NOMO-1 treated with DMSO at 0.1 percent for 48 hours (cell line): Measurements from ENCODE around the gene SLC22A3.

Experiments
- DNase-seq: peaks from one replicate; lab custom pipeline; 2025; ENCODE audit not compliant: unreplicated experiment; lab: John Stamatoyannopoulos, UW

The SLC22A3 gene

DNA sequence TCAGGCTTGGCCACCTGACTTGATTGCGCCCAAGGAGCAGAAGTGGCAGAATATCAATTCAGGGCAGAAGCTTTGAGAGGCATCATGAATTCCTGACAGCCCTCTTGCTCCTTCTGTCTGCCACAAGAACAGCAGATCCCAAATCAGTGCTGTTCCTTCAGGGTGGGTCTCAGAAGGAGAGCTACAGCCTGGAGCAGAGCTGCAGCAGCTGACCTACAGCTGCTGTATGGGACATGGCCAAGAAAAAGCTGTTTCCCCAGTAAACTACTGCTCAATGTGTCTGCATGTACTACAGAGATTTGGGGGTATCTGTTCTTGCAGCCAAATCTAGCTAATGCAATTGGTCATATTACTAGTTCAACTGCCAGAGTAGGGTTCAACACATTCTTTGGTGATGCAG lies 69.0 kb downstream of the SLC22A3 start:
- DNase-seq, result no peak

- DNase-seq, result no peak
Observed at GRCh38 chr6:160417550-160417949, 69.4 kb downstream of the SLC22A3 start.

- DNase-seq, result no peak
Observed at GRCh38 chr6:160418370-160418769, 70.2 kb downstream of the SLC22A3 start.

DNA sequence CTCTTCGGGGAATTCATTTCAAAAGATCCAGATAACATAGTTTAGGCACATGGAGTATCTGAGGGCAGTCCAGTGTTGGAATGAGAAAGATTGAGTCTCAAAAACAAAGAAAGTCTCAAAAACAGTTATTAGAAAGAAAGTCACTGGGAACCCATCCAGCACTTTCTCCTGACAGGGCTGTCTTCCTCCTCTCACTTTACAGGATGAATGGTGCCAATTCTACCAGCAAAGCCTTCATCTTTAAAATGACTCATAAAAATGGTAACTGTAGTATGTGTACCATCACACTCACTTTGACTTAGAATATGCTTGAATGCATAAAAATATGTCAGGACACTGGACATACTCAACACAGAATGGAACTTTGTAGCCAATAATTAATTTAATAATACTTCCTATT lies 71.3 kb downstream of the SLC22A3 start:
- no peak for DNase-seq

GRCh38 chr6:160420253-160420968 lies 72.2 kb downstream of the SLC22A3 start:
- DNase-seq, result no peak

GRCh38 chr6:160420969-160421556 lies 72.9 kb downstream of the SLC22A3 start:
- no peak for DNase-seq

DNA sequence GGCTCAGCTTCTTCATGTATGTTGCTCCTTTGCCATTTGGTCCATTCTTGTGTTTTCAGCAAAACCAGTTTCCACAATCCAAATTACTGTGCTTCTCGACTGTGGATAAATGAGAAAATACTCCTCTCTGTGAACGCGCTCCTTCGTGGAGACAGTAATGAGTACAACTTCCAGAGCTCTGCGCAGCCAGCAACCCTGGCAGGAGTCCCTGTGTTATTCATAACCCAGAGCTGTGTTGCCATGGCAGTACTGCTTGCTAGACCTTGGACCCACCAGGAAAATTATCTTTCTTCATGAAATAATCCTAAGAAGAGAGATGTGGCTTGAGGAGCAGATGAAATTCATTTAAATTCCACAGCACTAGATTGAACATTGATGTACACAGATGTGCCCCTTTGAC lies 73.7 kb downstream of the SLC22A3 start:
- no peak for DNase-seq

DNA sequence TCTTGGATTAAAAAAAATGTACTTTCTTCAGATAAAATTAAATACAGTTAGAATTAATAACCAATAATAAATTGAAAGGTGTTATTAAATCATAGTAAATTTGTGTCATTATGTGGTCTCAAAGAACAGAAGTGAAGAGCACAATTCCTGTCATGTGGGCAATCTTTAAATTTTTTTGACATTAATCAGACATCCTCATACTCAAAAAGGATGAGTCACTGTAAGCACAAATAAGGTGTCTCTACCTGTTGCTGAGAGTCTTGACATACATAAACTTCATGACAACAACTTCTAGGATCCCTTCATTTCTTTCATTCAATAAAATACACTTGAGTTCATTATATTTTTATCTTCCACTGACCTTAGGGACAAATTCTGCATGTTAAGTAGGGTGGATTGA lies 76.1 kb downstream of the SLC22A3 start:
- no peak for DNase-seq

DNA sequence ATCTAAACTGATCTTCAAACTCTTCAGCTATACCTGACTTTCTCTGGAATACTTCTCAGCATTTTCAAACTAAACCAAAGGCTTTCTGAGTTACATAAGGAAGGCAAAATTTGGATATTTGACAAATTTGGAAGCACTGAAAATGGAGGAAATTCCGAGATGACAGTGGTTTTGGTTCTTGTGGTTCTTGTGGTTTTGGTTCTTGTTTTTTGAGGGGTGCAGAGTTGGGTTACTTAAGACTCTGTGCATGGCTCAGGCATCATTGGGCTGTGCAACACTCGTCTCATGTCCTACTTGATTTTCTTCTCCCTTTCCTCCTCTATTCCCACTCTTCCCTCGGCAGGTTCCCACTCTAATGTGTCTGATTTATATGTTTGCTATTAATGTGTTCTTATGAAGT lies 78.0 kb downstream of the SLC22A3 start:
- no peak for DNase-seq

DNA sequence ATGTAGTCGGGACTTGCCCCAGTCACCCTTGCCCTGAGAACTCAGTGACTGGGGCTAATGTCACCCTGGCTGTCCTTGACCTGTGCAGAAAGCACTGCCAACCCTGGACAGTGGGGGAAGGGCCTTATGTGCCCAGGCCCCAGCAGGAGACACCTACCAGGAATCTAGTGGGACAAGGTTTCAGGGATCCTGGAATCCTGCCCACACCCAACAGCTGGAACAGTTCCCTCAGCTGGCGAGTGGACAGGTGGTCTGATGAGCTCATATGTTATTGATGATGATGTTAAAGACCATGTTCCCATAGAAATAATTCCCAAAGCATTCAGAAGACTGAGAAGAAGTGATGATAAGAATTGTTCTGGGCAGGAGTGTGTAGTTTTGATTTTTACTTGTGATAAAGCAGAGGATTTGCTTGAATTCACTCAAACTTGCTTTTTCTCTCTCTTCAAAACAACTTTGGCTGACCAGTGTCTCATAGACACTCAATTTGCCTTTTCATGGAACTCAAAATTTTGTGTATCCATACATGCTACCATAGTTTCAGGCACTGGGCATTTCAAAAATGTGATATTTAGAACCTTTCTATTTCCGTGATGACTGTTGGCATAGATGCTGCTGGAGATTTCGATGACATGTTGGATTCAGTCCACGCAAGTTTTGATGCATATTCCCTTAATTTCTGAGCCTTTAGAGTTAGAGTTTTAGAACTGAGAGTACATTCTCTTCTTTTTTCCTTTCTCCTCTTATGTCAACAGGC lies 79.3 kb downstream of the SLC22A3 start:
- DNase-seq, result no peak

DNA sequence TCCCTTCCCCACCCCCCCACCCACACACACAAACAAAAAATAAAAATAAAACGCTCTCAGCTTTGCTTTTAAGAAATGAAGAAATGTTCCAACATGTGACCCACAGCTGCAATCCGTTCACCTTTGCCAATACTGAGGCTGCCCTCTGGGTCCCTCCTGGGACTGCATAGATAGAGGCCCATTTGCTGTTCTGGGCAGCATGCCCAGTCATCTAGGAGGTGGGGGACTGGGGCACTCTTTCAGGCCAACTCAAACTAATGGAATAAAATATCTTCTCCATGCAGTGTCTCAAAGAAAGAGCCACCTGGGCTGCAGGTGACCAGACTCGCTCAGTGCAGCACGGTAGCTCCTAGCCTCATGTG lies 79.9 kb downstream of the SLC22A3 start:
- no peak for DNase-seq

- DNase-seq, result no peak
Observed at GRCh38 chr6:160428818-160429619, 80.8 kb downstream of the SLC22A3 start.

DNA sequence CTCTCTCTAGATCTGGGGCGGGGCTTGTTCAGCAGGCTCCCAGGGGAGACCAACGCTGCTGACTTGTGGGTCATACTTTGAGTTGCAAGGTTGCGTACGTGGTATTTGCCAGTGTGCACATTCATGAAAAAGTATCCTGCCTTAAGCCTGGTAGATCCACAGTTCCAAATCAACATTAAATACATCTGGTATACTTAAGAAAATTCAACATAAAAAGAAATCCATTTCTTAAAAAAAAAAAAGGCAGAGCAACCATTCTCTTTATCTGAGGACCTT lies 81.4 kb downstream of the SLC22A3 start:
- DNase-seq, result no peak

DNA sequence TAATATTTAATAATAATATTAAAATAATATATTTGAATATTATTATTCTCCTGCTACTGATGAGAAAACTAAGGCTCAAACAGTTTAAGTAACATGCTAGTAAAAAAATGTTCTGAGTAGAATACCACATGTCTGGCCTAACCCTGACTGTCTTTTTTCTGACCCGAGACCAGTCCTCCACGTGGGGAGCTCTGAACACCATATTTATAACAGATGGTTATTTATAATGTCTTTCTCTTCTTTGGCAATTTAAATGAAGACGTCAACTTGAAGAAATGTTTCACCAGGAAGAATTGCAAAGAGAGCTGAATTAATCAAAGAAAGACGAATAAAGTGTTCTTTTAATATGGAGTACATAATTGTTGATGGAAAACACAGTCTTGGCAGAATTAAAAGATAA lies 82.0 kb downstream of the SLC22A3 start:
- no peak for DNase-seq

DNA sequence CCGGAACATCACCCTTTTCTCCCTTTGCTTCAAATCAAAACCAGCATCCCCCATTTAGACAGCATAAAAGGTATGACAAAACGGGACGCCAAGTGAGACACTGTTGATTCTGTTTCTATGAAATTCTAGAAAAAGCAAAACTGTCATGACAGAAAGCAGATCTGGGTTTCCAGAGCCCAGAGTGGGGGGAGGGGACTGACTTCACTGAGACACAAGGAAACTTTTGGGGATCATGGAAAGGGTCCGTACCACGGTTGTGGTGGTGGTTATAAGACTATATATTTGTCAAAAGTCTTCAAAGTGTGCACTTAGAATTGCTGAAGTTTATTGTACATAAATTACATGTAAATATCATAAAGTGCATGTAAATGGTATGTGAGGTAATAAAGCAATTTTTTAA lies 82.6 kb downstream of the SLC22A3 start:
- DNase-seq, result no peak

DNA sequence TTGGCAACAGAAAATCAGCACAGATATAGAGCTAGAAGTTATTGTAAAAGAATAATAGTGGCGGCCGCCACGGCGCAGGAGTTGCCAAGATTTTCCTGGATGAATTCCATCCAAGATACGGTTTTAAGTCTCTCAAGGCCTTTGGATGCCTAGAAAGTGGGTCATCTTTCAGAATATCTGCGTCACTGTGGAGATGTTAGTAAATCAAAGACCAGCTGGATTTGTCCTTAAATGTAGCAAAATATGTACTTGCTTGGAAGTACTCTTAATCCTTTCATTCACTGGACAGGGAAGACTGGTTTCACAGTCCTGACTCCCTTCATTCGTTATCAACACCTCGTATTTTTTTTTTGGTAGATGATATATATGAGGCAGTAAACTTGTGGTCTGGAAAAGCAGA lies 83.0 kb downstream of the SLC22A3 start:
- no peak for DNase-seq

GRCh38 chr6:160431791-160432404 lies 83.7 kb downstream of the SLC22A3 start:
- no peak for DNase-seq

DNA sequence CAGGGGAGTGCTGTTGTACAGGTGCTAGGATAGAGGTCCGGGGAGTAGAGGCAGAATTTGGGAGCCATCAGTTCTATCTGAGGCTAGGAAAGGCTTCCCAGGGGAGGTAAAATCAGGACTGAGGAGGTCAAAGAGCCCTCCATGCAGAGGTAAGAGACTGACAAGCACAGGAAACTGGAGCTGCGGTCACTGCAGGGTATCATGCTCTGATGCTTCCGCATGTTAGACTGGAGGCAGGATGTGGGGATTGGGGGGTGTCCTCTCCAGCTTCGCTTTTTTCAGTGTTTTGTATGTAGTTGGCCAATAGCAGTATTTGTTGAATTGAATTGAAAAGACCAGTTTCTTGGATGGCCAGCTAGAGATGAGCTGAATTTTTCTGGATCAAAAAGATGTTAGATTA lies 87.8 kb downstream of the SLC22A3 start:
- no peak for DNase-seq

- no peak for DNase-seq
Observed at GRCh38 chr6:160437154-160437553, 89.0 kb downstream of the SLC22A3 start.

DNA sequence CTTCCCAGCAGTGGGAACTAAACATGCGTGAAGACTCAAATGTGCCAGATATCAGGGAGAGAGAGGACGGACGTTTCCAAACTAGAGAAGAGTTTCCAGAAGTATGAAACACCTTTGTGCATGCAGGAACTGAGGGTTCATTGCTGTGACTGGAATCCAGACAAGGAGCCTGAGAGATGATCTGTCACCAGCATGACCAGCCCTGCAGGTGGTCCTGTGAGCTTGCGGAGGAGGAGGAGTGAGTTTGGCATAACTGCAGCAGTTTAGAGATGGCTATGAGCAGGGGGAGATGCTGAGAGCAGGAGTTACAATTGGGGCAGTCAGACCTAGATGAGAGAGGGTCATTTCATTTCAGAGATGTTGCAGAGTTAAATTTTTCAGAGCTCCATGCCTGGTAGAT lies 89.6 kb downstream of the SLC22A3 start:
- DNase-seq, result no peak

DNA sequence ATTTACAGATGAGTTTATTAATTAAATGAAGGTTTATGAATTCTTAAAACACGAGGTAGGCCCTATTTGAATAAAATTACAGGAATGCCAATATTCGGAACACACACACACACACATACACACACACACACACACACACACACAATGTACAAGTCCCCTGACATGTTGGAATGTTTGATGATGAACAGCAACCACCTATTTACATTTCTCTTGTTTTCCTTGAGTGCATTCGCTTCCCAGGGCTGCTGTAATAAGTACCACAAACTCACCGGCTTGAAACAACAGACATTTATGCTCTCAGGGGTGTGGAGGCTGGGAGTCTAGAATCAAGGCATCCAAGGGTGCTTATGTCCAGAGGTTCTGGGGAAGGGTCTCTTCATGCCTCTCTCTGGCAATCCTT lies 90.3 kb downstream of the SLC22A3 start:
- no peak for DNase-seq
